K562 (cell line): ENCODE data around the gene ALG14. TPM values are rescaled to one million over a fixed set of nuclear protein-coding genes. Genes with fewer than 3 reads are reported as not detected.

Experiments used
- ATAC-seq: fragments of 200-7000 bp; cut with Tn5 transposase; 3 replicates; pipeline ENCODE4 v1.9.1; 2020; ENCODE audit warnings: moderate library complexity
- BruUV-seq: library from RNA; stranded (reverse); fragments of 400-500 nt; replicated peaks from 2 replicates; lab custom pipeline; 2021; lab: Mats Ljungman, UMichigan
- CTCF ChIA-PET: fragments of 300-600 bp; formaldehyde crosslinking; extraction: SDS; loops from one replicate; lab custom pipeline; 2021; ENCODE audit warnings: low intra/inter-chr PET ratio; lab: Yijun Ruan, JAX
- POLR2A ChIA-PET: fragments of 300-600, 350-650 bp; sonication (Branson Sonifier 250); formaldehyde crosslinking; extraction: SDS; loops from one replicate; lab custom pipeline; 2021; ENCODE audit warnings: antibody characterized with exemption, inconsistent platforms; lab: Yijun Ruan, JAX
- DNase-seq, 4 experiments: peaks; one replicate each; pipeline versions ENCODE4 v3.0.0 to v3.0.0-alpha.2; 2011 to 2018; ENCODE audit warnings: low spot score in 3 of 4, mixed read lengths in 3 of 4; ENCODE audit errors: extremely low read depth in 1 of 4
- FAIRE-seq: peaks from 2 replicates; lab custom pipeline; 2011; peaks lifted over from hg19 to GRCh38; lab: Jason Lieb, UNC
- H2AFZ ChIP-seq: 2 replicates; pipeline ENCODE4 v1.6.0; 2011; ENCODE audit warnings: low read depth, low read length, control low read depth, inconsistent platforms
- H3K27ac ChIP-seq: fragments of 200-600 bp; 3 replicates; pipeline ENCODE4 v1.8.0; 2011; ENCODE audit warnings: low read depth, mild to moderate bottlenecking, control low read depth, inconsistent platforms, low read length, moderate library complexity, mixed read lengths; ENCODE audit errors: extremely low read depth
- H3K27me3 ChIP-seq, 2 experiments: fragments of 300-600 bp in 1 of 2; 2 replicates in 1 of 2; 3 replicates in 1 of 2; pipeline versions ENCODE4 v1.6.0 to v1.8.0; 2011; ENCODE audit warnings: inconsistent platforms in 2 of 2, low read length in 2 of 2, mild to moderate bottlenecking in 1 of 2, mixed read lengths in 1 of 2, moderate library complexity in 1 of 2; ENCODE audit not compliant: control insufficient read depth in 2 of 2, insufficient read depth in 2 of 2
- H3K36me3 ChIP-seq: fragments of 300-600 bp; 3 replicates; pipeline ENCODE4 v1.8.0; 2011; ENCODE audit warnings: mild to moderate bottlenecking, low read length, inconsistent platforms; ENCODE audit not compliant: control insufficient read depth, insufficient read depth
- H3K4me1 ChIP-seq, 2 experiments: fragments of 200-600 bp in 1 of 2; replicated peaks in 1 of 2; 2 replicates in 1 of 2; 3 replicates in 1 of 2; pipeline versions ENCODE4 v1.5.1 to v1.8.0; 2011; ENCODE audit warnings: inconsistent platforms in 2 of 2, low read length in 2 of 2, mild to moderate bottlenecking in 1 of 2, mixed read lengths in 1 of 2, moderate library complexity in 1 of 2; ENCODE audit not compliant: control insufficient read depth in 2 of 2, insufficient read depth in 2 of 2
- H3K4me2 ChIP-seq: 2 replicates; pipeline ENCODE4 v1.6.1; 2011; ENCODE audit warnings: low read length, control low read depth, inconsistent platforms, mixed read lengths; ENCODE audit not compliant: insufficient read depth
- H3K4me3 ChIP-seq: fragments of 200-600 bp; sonication (generic), shearing (Covaris generic); 2 replicates; pipeline ENCODE4 v1.5.1; 2016; ENCODE audit warnings: control low read depth, inconsistent platforms
- H3K79me2 ChIP-seq: fragments of 200-600 bp; 3 replicates; pipeline ENCODE4 v1.8.0; 2011; ENCODE audit warnings: low read length, inconsistent platforms; ENCODE audit not compliant: control insufficient read depth, insufficient read depth
- H3K9ac ChIP-seq, 2 experiments: 2 replicates each; pipeline versions ENCODE4 v1.6.0 to v1.6.1; 2011; ENCODE audit warnings: low read depth in 2 of 2, low read length in 2 of 2, control low read depth in 1 of 2, inconsistent platforms in 1 of 2, mild to moderate bottlenecking in 1 of 2, mixed read lengths in 1 of 2; ENCODE audit not compliant: insufficient read depth in 1 of 2
- H3K9me1 ChIP-seq: one replicate; pipeline ENCODE4 v1.6.0; 2011; ENCODE audit warnings: inconsistent platforms, mild to moderate bottlenecking, low read length, moderate library complexity; ENCODE audit not compliant: control insufficient read depth, insufficient read depth
- H3K9me3 ChIP-seq: replicated peaks from 2 replicates; pipeline ENCODE4 v1.5.1; 2011; ENCODE audit warnings: low read depth, low read length, inconsistent platforms; ENCODE audit not compliant: control insufficient read depth, insufficient read depth
- H4K20me1 ChIP-seq: replicated peaks from 2 replicates; pipeline ENCODE4 v1.6.1; 2011; ENCODE audit warnings: low read length, inconsistent platforms, mixed read lengths; ENCODE audit not compliant: control insufficient read depth, insufficient read depth
- CBX8 ChIP-seq: fragments of 200-600 bp; sonication (generic); IDR thresholded peaks from 2 replicates; pipeline ENCODE4 v1.6.1; 2012; ENCODE audit warnings: borderline replicate concordance, mixed run types, low read depth, mild to moderate bottlenecking, moderate library complexity, mixed read lengths, low read length, control low read depth, inconsistent platforms; ENCODE audit not compliant: poor library complexity, severe bottlenecking; ENCODE audit errors: extremely low read depth
- MCM2 ChIP-seq: fragments of 450-650 bp; IDR thresholded peaks from 2 replicates; pipeline ENCODE4 v1.6.1; 2017; ENCODE audit warnings: low read depth, mild to moderate bottlenecking
- RBM14 ChIP-seq: fragments of 200-400 bp; formaldehyde crosslinking; IDR thresholded peaks from 2 replicates; pipeline ENCODE4 v1.6.1; 2018; ENCODE audit warnings: low read depth, mild to moderate bottlenecking, low read length, moderate library complexity, borderline replicate concordance; ENCODE audit not compliant: insufficient read depth
- SAFB ChIP-seq: fragments of 200-400 bp; formaldehyde crosslinking; IDR thresholded peaks from 2 replicates; pipeline ENCODE4 v1.6.1; 2017; ENCODE audit warnings: low read depth, low read length, borderline replicate concordance
- SIN3A ChIP-seq, 2 experiments: fragments of 150-350 bp in 1 of 2; IDR thresholded peaks; 2 replicates each; pipeline ENCODE4 v1.6.1; 2011 to 2016; ENCODE audit warnings: borderline replicate concordance in 2 of 2, low read depth in 2 of 2, low read length in 2 of 2, mild to moderate bottlenecking in 2 of 2, moderate library complexity in 2 of 2; ENCODE audit not compliant: control insufficient read depth in 1 of 2
- SMARCE1 ChIP-seq: fragments of 450-650 bp; IDR thresholded peaks from 2 replicates; pipeline ENCODE4 v1.7.1; 2016; ENCODE audit warnings: mild to moderate bottlenecking
- TAL1 ChIP-seq: fragments of 450-650 bp; IDR thresholded peaks from 2 replicates; pipeline ENCODE4 v1.6.1; 2016; ENCODE audit warnings: mild to moderate bottlenecking
- TRIM24 ChIP-seq, 2 experiments: fragments of 450-650 bp; IDR thresholded peaks; 2 replicates each; pipeline ENCODE4 v1.6.1; 2016
- WGBS: fragments of 100-300 bp; shearing (Covaris generic); methylation state at CpG from one replicate; pipeline ENCODE4 v1.1.6; 2016; ENCODE audit warnings: low coverage, mixed read lengths; ENCODE audit not compliant: insufficient coverage; ENCODE audit errors: missing lambda C conversion rate; 5-methylcytosine and 5-hydroxymethylcytosine counted together
- in situ Hi-C: fragments of 300-500 bp; cut with MboI; formaldehyde crosslinking; loops from 4 replicates; pipeline ENCODE4 v1.15.0; 2018; ENCODE audit warnings: inconsistent platforms, mixed read lengths
- intact Hi-C: fragments of 100-400 bp; cut with micrococcal nuclease; formaldehyde crosslinking; loops from 2 replicates; pipeline ENCODE4 v1.14.2; 2022
- polyA plus RNA-seq, 8 experiments: library from polyadenylated mRNA; depleted of rRNA in 4 of 8; stranded (reverse) in 5 of 8; unstranded in 3 of 8; fragments of >200 nt; fragmentation: Nextera tagmentation in 2 of 8; fragmentation: Illumina TruSeq in 1 of 8; extraction: Ambion mirVana in 2 of 8; extraction: Trizol in 1 of 8; gene quantifications; 2 replicates each; pipeline versions ENCODE4 v1.2.1 to v1.2.3, GENCODE V29; 2011 to 2014; ENCODE audit warnings: inconsistent platforms in 1 of 8, missing spikeins in 1 of 8
- total RNA-seq, 7 experiments: library from RNA; depleted of rRNA in 6 of 7; stranded (reverse); fragments of >200 nt in 6 of 7; fragmentation: Illumina TruSeq in 2 of 7; extraction: Trizol in 2 of 7; gene quantifications; 2 replicates each; pipeline versions ENCODE4 v1.2.1 to v1.2.3, GENCODE V29; 2011 to 2021; ENCODE audit warnings: low replicate concordance in 1 of 7
- TF ChIP-seq, protein P1 (sequence below): sonication (generic); formaldehyde crosslinking; IDR thresholded peaks from 2 replicates; pipeline ENCODE4 v1.8.1; 2023; ENCODE audit warnings: mild to moderate bottlenecking, missing genetic modification reagents, moderate library complexity
- TF ChIP-seq, protein P2 (sequence below), 2 experiments: fragments of 450-650 bp; IDR thresholded peaks; 2 replicates each; pipeline ENCODE4 v1.6.1; 2018; ENCODE audit warnings: mild to moderate bottlenecking in 2 of 2, low read depth in 1 of 2; ENCODE audit not compliant: partially characterized antibody in 2 of 2

ALG14 gene
- total and polyA plus RNA-seq, 9 of the 15 experiments (the other 6 are each of a cell fraction or from before 2014, with no cell fraction given), result 2.8 to 16.2 (median 4.9) TPM

DNA sequence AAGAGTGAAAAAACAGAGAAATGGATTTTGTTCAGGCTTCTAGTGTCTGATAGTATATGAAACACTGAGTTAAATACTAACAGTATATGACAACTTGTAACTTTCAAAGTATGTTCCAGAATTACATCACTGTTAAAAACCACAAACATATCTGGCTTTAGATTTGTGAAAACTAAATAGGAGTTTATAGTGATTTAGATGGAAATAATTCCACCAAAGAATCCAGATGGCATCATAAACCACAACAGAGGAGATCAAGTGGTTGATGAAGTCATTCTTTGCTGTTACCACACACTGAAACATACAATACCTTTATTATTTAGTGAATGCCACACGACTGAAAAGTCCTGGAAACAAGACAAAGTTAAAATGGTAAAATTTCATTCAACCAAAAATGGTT is 37.2 kb downstream of the ALG14 start:
- Histone ChIP-seq H4K20me1 (no peaks in the 10 kb centered on the region), H3K9ac (no peak overlapping the region), H3K27ac (no peak overlapping the region), H3K27me3 (no peaks in the 10 kb centered on the region), H2AFZ (no peak overlapping the region), H3K9me3 (no peaks in the 10 kb centered on the region), H3K4me1 (no peaks in the 10 kb centered on the region), H3K4me2 (no peak overlapping the region), H3K9me1 (no peaks in the 10 kb centered on the region), H3K79me2 (no peaks in the 10 kb centered on the region), H3K4me3 (no peak overlapping the region), H3K36me3 (no peaks in the 10 kb centered on the region)
- CTCF ChIA-PET, result no interaction called here
- in situ Hi-C loops, result no loop called here
- POLR2A ChIA-PET, result no interaction called here
- FAIRE-seq, result no peak
- no TSS peak for BruUV-seq
- WGBS, result 13% methylated on average over 1 of the region's 1 CpG
- no peak for TF ChIP-seq SAFB
- no peak for DNase-seq
- intact Hi-C loops, result no loop called here
- no peak for ATAC-seq

DNA sequence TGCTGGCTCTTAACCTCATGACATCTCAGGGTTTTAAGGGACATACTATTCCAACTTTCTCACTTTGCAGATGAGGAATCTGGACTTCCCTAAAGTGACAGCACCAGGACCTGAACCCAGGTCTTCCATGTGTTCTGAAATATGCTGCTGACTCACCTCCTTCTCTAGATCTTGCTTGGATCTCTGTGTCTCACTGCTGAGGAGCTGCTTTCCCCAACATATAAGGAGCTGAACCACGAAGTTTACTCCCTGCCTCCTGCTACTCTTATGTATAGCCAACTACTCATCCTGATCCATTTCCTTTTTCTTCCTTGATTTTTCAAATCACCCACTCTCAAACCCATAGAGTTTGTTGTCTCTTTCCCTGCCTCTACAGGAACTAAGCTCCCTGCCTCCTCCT is 38.2 kb downstream of the ALG14 start:
- Histone ChIP-seq H3K9ac (no peak overlapping the region), H3K27ac (no peak overlapping the region), H3K4me2 (no peak overlapping the region), H3K36me3 (no peaks in the 10 kb centered on the region), H3K9me1 (no peaks in the 10 kb centered on the region), H2AFZ (no peak overlapping the region), H3K4me1 (no peaks in the 10 kb centered on the region), H3K79me2 (no peaks in the 10 kb centered on the region), H3K27me3 (no peaks in the 10 kb centered on the region), H4K20me1 (no peaks in the 10 kb centered on the region), H3K9me3 (no peaks in the 10 kb centered on the region), H3K4me3 (no peak overlapping the region)
- intact Hi-C loops, result no loop called here
- no TSS peak for BruUV-seq
- ChIA-PET CTCF (no interaction called here), POLR2A (no interaction called here)
- ATAC-seq, result no peak
- no peak for DNase-seq
- in situ Hi-C loops, result no loop called here
- FAIRE-seq, result no peak
- WGBS, result 0% methylated on average over 1 of the region's 1 CpG
- TF ChIP-seq TRIM24 (IDR thresholded peaks at IDR 0.05) (no peak), TAL1 (no peak), SIN3A (IDR thresholded peaks at IDR 0.05; ENCODE audit: borderline replicate concordance in 2 of 2, control insufficient read depth in 1 of 2, low read depth in 2 of 2, low read length in 2 of 2) (no peak), RBM14 (no peak), CBX8 (no peak), SMARCE1 (no peak), MCM2 (no peak)
- TF ChIP-seq, protein P1, sequence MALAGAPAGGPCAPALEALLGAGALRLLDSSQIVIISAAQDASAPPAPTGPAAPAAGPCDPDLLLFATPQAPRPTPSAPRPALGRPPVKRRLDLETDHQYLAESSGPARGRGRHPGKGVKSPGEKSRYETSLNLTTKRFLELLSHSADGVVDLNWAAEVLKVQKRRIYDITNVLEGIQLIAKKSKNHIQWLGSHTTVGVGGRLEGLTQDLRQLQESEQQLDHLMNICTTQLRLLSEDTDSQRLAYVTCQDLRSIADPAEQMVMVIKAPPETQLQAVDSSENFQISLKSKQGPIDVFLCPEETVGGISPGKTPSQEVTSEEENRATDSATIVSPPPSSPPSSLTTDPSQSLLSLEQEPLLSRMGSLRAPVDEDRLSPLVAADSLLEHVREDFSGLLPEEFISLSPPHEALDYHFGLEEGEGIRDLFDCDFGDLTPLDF, result no peak
- TF ChIP-seq, protein P2, sequence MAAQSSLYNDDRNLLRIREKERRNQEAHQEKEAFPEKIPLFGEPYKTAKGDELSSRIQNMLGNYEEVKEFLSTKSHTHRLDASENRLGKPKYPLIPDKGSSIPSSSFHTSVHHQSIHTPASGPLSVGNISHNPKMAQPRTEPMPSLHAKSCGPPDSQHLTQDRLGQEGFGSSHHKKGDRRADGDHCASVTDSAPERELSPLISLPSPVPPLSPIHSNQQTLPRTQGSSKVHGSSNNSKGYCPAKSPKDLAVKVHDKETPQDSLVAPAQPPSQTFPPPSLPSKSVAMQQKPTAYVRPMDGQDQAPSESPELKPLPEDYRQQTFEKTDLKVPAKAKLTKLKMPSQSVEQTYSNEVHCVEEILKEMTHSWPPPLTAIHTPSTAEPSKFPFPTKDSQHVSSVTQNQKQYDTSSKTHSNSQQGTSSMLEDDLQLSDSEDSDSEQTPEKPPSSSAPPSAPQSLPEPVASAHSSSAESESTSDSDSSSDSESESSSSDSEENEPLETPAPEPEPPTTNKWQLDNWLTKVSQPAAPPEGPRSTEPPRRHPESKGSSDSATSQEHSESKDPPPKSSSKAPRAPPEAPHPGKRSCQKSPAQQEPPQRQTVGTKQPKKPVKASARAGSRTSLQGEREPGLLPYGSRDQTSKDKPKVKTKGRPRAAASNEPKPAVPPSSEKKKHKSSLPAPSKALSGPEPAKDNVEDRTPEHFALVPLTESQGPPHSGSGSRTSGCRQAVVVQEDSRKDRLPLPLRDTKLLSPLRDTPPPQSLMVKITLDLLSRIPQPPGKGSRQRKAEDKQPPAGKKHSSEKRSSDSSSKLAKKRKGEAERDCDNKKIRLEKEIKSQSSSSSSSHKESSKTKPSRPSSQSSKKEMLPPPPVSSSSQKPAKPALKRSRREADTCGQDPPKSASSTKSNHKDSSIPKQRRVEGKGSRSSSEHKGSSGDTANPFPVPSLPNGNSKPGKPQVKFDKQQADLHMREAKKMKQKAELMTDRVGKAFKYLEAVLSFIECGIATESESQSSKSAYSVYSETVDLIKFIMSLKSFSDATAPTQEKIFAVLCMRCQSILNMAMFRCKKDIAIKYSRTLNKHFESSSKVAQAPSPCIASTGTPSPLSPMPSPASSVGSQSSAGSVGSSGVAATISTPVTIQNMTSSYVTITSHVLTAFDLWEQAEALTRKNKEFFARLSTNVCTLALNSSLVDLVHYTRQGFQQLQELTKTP (IDR thresholded peaks at IDR 0.05; ENCODE audit: low read depth in 1 of 2, partially characterized antibody in 2 of 2), result no peak
